GM21367 (cell line): Measurements from ENCODE around the gene SPTB.

Experiments
- ATAC-seq: cut with Tn5 transposase; IDR thresholded peaks from one replicate; pipeline ENCODE4 v1.9.1; 2021; ENCODE audit not compliant: unreplicated experiment

SPTB gene

GRCh38 chr14:64717870-64718269, 161.8 kb downstream of the SPTB start:
- no peak for ATAC-seq

- no peak for ATAC-seq
Observed at GRCh38 chr14:64715628-64716412, 163.9 kb downstream of the SPTB start.

DNA sequence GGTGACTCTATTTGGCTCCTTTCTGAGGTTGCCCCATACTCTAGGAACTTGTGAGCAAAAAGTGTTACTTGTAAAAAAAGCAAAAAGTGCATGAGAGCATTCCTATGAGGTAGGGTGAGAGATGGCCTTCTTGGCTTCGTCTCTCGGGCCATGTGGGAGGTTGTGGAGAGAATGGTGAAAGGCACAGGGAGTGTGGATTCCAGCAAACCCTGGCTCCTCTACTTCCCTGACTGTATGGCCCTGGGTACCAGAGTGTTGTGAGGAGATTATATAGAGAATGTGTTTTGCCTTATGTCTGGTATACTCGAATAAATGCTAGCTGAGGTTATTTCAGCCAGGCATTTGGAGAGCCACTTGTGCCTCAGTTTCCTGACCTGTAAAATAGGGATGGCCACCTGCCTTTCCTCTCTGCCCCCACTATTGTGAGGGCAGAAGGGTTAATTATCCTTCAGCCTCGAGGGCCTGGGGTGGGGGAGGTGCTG, 164.5 kb downstream of the SPTB start:
- ATAC-seq = no peak

GRCh38 chr14:64714432-64715025, 165.2 kb downstream of the SPTB start:
- ATAC-seq = no peak

DNA sequence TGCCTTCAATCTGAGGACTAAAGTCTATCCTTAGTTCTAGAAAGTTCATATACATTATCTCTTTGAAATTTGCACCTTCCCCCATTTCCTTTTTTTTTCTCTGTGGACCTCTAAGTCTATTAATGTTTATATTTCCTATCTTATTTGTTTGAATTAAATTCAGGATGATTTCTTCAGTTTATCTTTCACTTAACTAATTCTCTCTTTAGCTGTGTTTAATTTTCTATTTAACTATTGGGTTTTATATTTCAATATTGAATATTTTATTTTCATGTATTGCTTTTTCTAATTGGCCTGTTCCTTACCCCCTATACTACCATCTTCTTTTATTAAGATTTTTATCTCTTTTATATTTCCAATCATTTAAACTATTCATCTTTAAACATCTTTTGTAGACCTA, 166.0 kb downstream of the SPTB start:
- ATAC-seq = no peak

GRCh38 chr14:64711039-64711438, 168.7 kb downstream of the SPTB start:
- ATAC-seq = no peak

GRCh38 chr14:64709126-64709525, 170.6 kb downstream of the SPTB start:
- no peak for ATAC-seq

- no peak for ATAC-seq
Observed at GRCh38 chr14:64708148-64709004, 171.3 kb downstream of the SPTB start.

DNA sequence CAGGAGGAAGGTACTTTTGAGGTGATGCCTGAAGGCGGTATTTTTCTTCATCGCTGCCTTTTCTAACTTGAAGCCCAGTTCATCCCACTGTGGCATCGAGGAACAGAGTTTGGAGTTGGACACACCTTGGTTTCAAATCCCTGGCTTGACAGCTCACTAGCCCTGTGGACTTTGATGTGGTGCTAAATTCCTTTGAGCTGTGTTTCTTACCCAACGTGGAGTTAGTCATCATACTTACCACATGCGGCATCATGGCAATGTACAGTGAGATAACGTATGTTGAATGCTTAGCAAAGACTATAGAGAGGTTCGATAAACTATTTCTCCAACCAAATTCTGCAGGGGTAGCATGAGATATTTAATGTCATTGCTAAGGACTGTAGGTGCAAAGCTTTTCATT, 172.0 kb downstream of the SPTB start:
- ATAC-seq = no peak

- ATAC-seq = no peak
Observed at GRCh38 chr14:64706593-64707193, 173.0 kb downstream of the SPTB start.

DNA sequence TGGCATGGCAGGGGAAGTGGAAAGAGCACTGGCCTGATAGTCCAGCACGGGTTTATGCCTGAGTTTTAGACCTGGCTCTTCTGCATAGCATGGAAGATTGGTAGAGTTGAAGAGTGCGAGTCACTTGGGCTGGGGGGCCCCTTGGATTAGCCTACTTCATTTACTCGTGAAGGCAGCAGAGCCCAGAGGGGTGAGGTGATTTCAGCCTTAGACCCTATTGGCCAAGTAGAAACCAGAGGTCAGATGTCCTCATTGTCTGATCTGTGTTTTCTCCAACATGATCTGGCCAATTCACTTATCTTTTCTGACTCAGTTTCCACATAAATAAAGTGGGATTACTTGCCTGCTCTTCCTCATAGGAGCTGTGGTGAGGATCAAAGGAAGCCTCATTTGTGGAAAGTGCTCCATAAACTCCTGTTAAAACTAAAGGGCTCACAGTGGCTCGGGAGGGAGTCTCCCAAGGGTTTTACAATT, 173.6 kb downstream of the SPTB start:
- no peak for ATAC-seq

GRCh38 chr14:64705381-64706118, 174.2 kb downstream of the SPTB start:
- no peak for ATAC-seq

- ATAC-seq = no peak
Observed at GRCh38 chr14:64704743-64705380, 174.8 kb downstream of the SPTB start.

GRCh38 chr14:64704143-64704742, 175.5 kb downstream of the SPTB start, which contains the start of gene PLEKHG3:
Gene PLEKHG3 (plus strand): TSS chr14:64704424. CDS start chr14:64727632, 23,208 bp downstream.
- ATAC-seq = no peak

DNA sequence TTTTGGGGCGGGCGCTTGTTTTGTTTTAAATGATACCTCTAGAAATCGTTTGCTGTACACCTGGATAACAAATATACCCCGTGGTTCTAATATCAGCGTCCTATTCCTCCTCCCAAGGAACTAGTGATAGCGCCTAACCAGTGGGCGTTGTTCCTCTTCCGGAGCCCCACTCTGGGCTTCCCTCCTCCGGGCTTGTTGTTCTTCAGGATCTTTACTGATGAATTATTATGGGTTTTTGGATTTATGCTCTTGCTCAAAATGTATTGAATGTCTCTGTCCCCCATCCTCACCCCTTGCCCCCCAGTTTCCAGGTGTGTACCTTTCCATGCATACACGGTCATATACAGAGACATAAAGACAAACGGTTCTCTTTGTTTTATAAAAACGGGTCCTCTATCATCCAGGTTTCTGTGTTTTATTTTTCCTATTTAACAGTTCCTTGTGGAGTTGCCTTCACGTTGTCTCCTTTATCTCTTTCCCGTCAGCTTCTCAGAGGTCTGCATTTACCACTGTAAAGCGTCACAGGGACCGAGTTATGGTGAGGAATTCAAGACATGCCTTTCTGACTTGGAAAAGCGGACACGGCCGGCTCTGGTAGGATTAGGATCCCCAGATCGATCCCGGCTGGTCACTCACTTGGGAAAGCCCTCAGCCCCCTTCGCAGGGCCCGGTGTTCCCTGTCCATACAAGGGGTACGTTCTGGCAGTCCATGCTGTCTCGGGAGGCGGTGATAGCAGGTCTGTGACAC, 176.1 kb downstream of the SPTB start:
- no peak for ATAC-seq

DNA sequence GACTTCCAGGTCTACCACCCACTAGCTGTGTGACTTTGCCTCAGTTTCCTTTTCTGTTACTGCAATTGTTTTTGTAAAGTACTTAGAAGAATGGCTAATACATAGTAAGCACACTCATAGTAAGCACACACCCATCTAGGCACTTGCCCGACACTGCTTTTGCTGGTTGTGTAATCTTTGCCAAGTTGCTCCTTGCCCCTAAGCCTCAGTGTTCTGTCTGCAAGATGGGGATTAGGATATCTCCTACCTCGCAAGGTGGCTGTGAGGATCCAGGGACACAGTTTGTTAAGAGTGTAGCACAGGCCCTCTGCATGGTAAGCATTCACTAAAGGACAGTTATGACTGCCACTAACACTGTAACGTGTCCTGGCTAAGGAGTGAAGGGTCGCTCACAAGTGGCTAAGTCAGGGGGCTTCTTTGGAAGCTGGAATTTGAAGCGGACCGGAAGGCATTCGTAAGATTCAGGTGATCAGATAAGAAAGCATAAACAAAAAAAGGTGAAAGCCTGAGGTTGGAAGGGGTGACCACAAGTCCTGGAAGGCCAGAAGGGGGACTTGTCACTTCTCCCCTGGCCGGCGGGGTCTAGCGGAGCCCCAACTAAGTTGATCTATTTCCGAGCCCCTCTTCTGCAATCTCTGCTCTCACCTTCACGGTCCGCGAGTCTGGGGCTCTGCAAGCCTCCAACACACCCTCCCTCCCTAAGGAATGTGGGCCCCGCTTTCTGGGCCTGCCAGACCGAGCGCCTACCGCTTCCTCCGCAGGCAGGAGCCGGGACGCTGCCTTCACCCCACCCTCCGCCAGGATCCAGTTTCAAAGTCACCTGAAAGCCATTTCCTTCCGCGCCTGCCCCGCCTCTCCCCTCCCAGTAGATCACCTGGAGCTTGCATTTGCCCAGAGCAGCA, 177.0 kb downstream of the SPTB start:
- no peak for ATAC-seq

DNA sequence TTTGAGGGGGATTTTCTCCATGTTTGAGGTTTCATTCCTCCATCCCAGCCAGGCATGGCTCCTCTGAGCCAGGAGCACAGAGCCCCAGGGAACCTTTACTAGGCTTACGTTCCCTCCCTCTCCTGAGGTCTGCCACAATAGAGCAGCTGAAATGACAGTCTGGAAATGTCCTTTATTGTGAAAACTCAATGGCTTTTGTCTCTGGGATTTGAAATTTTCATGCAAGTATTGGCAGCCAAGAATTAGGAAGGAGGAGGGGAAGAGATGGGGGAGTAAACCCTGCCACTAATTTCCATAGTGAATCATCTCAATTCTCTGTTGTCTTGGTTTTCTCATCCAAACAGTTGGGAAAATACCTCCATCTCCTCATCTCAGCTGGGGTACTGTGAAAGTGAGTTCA, 178.0 kb downstream of the SPTB start:
- no peak for ATAC-seq

GRCh38 chr14:64700894-64701293, 178.8 kb downstream of the SPTB start:
- ATAC-seq = no peak
